Activated CD8-positive, alpha-beta memory T cell treated with anti-CD3 and anti-CD28 coated beads, Interleukin-2, amount 50 U/mL, for 48 hours (primary cell): Measurements from ENCODE around the gene ANKRD13D.

Source experiments
- DNase-seq: peaks from one replicate; pipeline ENCODE4 v3.0.0-alpha.2; 2020

ANKRD13D gene

DNA sequence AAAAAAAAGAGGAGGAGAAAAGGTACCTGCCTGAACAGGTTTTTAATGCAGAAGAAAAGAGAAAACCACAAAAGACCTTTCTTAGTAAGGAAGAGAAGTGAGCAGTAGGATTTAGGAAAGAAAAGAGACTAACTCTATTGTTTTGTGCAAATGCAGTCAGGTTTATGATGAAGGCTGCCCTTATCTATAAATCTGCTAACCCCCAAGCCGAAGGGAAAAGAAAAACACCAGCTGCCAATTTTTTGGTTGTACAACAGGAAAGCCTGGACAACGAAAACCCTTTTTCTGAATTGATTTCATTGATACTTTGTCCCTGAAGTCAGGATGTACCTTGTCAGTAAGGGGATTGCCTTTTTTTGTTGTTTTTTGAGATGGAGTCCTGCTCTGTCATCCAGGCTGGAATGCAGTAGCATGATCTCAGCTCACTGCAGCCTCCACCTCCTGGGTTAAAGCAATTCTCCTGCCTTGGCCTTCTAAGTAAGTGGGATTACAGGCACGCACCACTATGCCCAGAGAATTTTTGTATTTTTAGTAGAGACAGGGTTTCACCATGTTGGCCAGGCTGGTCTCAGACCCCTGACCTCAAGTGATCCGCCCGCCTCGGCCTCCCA is 43.1 kb downstream of the ANKRD13D start:
- DNase-seq = no peak

- no peak for DNase-seq
Measured at GRCh38 chr11:67337257-67337656, 48.2 kb downstream of the ANKRD13D start.

DNA sequence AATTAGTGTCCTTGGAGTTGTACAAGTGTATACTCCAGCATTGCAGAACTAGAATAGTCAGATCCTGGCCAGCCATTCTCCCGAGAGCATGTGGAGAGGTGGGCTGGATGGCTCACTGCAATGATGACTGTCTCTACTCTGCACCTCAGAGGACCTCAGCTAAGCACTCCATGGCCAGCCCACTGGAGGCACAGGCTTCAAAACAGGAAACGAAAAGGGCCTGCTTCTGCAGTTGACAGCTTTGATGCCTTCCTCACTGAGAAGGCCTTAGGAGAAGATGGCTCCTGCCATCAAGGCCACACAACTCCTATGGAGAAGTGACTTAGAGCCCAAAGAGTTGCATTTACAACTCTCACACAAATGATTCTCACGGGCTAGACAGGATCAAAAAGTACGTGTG is 55.2 kb downstream of the ANKRD13D start:
- DNase-seq = no peak

DNA sequence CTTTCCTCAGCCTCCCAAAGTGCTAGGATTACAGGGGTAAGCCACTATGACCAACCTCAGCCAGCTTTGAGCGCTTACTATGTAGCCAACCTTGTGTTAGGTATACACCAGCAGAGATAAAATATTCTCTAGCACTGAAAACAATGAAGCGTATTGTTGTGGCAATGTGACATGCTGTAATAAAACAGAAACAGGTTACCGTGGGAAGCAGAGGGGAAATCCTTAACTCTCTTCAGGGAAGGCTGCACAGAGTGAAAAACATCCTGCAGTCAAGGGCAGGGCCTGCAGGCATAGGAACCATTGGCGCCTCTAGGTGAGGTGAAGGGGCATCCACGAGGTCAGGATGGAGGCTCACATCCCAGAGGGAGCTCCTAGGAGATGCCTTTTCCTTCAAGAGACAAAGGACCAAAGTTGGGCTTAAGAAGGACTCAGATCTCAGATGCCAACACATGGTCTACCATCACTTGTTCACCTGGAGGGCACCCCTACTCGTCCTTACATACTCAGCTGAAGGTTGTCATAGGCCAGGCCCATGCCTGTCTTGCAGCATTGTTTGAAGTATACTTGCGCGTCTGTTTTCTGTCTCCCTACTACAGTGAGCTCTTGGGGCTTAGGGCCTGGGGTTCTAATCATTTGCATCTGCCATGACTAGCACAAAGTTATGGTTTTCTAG is 56.3 kb downstream of the ANKRD13D start:
- DNase-seq = no peak

DNA sequence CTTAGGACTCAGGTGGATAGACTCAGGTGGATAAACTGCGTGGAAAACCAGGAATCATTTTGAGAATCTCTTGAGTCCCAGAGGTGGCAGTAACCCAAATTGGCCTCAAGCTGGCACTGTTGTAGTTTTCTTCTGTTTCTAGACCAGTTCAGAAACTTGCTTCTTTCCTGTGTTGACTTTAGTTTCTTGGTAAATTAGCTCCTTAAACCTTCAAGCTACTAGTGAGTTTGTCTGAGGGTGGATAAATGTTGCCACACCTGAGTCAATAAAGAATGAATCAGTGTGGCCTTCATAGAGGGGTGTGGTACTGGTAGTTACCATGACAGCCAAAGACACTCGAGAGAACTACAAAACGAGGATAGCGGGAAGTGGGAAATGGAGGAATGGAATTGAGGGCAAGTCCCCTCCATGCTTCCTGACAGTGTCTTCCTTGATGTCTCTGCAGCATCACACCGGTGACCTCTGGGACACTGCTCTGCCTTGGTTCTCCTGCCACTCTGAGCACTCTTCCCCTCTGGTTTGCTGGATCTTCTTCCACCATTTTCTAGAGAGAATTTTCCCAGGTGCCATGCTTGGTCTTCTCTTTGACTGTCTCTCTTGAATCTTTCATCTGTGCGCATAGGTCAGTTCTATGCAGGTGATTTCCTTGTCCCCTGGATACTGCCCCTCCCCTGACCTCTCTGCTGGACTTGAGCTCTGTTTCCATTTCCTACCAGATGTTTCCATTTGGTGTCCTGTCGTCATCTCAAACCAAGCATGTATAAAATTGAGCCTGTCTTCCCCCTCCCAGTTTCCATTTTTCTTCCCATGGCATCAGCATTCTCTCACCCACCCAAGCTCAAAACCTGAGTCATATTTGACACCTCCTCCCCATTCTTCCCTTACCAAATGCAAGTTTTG is 57.1 kb downstream of the ANKRD13D start:
- no peak for DNase-seq

DNA sequence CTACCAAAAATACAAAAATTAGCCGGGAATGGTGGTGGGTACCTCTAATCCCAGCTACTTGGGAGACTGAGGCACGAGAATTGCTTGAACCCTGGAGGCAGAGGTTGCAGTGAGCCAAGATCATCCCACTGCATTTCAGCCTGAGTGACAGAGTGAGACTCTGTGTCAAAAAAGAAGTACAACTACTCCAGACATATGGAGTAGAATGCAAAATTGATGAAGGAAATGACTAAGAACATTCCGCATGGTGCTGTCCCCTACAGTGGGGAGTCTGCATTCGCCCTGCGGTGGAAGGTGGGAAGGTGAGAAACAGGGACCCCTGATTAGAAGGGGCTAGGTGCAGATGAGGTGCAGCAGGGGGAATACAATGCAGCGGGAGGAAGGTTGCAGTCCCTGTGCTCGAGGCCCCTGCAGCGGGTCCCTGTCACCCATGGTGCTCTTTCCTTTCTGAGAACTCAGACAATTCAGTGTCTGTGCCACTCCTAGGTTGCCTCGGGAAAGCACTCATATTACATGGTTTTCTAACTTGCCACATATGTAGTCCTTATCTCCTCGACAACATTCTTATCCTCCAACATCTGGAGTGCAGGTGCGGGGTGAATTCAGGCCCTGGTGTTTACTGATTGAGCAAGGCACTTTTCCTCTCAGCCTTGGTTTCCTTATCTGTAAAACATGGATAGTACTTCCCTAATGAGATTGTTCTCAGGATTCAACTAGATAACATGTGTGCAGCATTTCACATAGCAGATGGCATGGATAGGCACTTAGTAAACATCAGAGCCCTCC is 59.1 kb downstream of the ANKRD13D start:
- no peak for DNase-seq

DNA sequence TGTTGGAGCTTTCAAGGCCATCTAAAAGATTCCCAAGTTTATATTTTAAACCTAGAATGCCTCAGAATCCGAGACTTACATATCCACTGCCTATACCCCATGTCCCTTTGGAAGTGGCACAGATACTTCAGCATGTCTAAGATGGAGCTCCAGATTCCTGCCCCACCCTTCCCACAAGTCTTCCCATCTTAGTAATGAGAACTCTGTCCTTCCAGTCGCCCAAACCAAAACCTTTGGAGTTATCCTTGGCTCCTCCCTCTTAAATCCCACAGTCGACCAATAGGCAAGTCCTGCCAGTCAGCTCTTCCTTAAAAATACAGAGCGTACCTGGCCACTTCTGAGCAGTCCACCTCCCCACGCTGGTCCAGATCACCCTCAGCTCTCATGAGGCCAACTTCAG is 59.9 kb downstream of the ANKRD13D start:
- DNase-seq = no peak

GRCh38 chr11:67349457-67349856 is 60.4 kb downstream of the ANKRD13D start:
- no peak for DNase-seq

DNA sequence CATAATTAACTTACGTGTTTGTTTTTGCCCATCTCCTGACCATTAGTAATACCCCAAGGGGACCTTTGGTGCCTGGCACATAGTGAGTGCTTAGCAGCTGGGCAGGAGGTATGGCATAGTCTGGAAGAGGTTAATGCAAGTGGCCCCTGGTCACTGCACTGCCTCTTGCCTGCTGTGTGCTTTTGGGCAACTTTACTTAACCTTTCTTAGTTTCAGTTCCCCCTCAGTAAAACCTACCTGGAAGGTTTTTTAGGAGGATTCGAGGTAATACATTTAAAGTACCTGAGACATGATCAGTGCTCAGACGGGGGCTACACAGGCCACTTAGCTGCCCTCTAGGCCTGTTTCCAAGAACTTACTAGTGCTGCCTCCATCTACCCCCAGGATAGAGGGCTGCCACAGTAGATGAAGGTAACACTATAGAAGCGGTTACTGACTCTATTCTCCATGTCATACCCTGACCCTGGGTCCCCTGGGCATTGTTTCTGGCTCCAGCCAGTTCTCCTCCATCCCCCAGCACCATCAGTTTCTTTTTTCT is 60.9 kb downstream of the ANKRD13D start:
- no peak for DNase-seq

DNA sequence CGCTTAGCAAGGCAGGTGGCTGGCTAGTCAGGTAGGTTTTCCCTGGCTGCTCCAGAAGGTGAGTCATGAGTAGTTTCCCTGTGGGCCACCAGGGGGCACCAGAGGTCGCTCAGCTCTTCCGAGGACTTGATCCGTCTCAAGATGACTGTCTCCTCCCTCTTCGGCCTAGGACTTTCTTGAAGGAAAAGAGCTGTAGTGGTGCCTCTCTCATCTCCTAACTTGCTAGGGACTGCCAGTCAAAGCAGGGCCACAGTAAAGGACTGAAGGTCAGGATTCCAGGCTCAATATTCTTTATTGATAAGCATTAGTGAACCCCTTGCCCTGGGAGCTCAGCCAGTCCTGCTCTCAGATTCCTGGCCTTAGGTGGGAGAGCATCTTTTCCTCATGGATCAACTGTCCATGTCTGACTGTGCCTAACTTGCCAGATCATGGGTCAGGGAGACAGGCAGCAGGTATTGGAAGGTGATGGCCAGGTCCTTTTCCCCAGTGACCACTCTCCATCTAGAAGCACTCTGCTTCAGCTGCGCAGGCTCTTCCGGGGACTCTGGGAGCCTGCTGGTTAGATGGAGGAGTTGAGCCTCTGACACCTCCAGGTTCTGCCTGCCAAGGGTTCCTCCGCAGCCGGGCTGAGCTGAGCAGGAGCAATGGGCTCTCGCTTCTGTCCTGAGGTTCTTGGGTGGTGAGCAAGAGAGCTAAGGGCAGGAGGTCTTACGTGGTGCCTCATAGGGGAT is 62.3 kb downstream of the ANKRD13D start:
- peak; percentile 80 for DNase-seq
